ENCODE results near the gene TGFBRAP1.
A peak's percentile ranks its signal among the peaks of the same experiment; 100 is the strongest.

The TGFBRAP1 gene

DNA sequence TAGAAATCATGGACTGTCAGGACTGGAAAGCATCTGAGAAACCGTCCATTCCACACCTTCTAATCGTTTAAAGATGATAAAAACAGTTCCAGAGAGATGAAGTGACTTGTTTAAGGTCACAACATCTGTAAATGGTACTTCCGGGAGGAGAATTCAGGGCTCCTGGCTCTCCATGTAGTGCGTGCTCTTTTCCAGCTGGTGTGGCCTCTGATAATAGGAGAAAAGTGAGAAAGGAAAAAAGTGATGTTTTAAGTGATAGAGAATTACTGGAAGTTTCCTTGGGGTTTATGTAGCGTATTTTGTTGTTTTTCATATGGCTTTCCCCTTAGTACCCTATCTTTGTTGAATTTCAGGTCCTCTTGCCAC lies 8.5 kb upstream of the TGFBRAP1 start:
- H3K9me3 ChIP-seq (replicated peaks; ENCODE audit: insufficient read depth, low read length) = no peaks in the 10 kb centered on the region
- H3K36me3 ChIP-seq (replicated peaks; ENCODE audit: insufficient read depth, low read length) = 0 out of 2 replicates have a peak, but pooled peaks cover 8% of the 10 kb centered on the region
- peak overlapping the region; percentile 47; the same call in 1 of the 2 replicates for H3K27ac ChIP-seq (ENCODE audit: low read length)
- peak overlapping the region; percentile 73 for H2AFZ ChIP-seq (ENCODE audit: low read length)
- peaks cover 8% of the 10 kb centered on the region for H3K4me1 ChIP-seq (ENCODE audit: low read length)
- no peaks in the 10 kb centered on the region for H3K27me3 ChIP-seq (replicated peaks; ENCODE audit: insufficient read depth, low read length)
- TF ChIP-seq EZH2 (optimal IDR thresholded peaks at IDR 0.05; ENCODE audit: low read depth, low read length) = no peak
- TF ChIP-seq, protein P1, sequence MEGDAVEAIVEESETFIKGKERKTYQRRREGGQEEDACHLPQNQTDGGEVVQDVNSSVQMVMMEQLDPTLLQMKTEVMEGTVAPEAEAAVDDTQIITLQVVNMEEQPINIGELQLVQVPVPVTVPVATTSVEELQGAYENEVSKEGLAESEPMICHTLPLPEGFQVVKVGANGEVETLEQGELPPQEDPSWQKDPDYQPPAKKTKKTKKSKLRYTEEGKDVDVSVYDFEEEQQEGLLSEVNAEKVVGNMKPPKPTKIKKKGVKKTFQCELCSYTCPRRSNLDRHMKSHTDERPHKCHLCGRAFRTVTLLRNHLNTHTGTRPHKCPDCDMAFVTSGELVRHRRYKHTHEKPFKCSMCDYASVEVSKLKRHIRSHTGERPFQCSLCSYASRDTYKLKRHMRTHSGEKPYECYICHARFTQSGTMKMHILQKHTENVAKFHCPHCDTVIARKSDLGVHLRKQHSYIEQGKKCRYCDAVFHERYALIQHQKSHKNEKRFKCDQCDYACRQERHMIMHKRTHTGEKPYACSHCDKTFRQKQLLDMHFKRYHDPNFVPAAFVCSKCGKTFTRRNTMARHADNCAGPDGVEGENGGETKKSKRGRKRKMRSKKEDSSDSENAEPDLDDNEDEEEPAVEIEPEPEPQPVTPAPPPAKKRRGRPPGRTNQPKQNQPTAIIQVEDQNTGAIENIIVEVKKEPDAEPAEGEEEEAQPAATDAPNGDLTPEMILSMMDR (IDR thresholded peaks at IDR 0.05; ENCODE audit: low read length) = no peak
- TF ChIP-seq EZH2phosphoT487 (IDR thresholded peaks at IDR 0.05; ENCODE audit: low read length) = no peak
- no peak for DNase-seq
- H3K4me2 ChIP-seq (ENCODE audit: low read depth, low read length) = peak overlapping the region; percentile 73
- peaks cover 54% of the 10 kb centered on the region for H3K79me2 ChIP-seq (ENCODE audit: low read length)
- peak overlapping the region; percentile 98 for H3K9ac ChIP-seq (ENCODE audit: low read length)
- no peaks in the 10 kb centered on the region for H3F3A ChIP-seq (ENCODE audit: insufficient read depth, low read length)
- H4K20me1 ChIP-seq (ENCODE audit: insufficient read depth, low read length) = no peaks in the 10 kb centered on the region
- H3K4me3 ChIP-seq (ENCODE audit: low read length) = peak overlapping the region; percentile 99
- H3K9me2 ChIP-seq (replicated peaks; ENCODE audit: insufficient read depth, low read length) = no peaks in the 10 kb centered on the region

DNA sequence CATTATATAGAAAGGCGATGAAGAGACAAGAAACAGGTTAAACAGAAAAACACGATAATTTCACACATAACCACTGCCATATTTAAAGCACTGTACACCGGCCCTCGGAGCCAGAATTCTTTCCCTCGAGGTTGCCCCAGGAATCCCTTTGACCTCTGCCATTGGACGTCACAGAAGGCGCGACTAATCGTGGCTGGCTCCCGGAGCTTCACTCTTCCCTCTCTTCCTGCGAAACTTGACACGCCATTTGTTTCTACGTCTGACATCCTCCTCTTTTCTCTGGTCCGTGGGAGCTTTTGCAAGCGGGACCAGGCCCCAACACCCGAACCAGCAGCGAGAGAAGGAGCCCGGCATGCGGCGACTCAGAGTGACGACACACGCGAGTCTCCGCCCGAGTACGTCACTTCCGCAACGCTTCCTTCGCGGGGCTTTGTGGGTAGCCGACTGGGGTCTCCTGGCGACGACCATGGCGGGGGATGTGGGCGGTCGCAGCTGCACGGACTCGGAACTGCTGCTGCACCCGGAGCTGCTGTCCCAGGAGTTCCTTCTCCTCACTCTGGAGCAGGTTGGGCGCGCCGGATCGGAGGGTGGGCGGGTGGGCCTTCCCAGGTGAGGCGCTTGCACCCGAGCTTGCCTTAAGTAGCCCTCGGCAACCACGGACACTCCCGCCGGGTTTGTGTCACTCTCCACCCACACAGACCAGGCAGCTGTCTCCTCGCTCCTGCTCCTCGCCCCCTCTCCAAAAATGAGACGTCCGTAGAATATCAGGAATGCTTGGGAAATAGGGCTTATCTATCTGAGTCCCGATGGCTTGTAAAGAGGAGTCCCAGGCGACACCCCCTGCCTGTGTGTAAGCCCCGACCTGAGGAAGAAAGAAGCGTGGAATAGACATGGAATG lies 7.8 kb upstream of the TGFBRAP1 start, which contains the start of gene C2orf49:
Gene C2orf49 (plus strand): TSS at position 419 of the 898 bp plus-strand sequence. CDS start 48 bp downstream, at position 467.
- Histone ChIP-seq H3K36me3 (replicated peaks; ENCODE audit: insufficient read depth, low read length) (0 out of 2 replicates have a peak, but pooled peaks cover 5% of the 10 kb centered on the region), H3F3A (ENCODE audit: insufficient read depth, low read length) (no peaks in the 10 kb centered on the region), H3K9me2 (replicated peaks; ENCODE audit: insufficient read depth, low read length) (no peaks in the 10 kb centered on the region), H2AFZ (ENCODE audit: low read length) (peak within 1 kb of the TSS; percentile 97), H3K9ac (ENCODE audit: low read length) (peak within 1 kb of the TSS; percentile 98), H3K4me2 (ENCODE audit: low read depth, low read length) (peak within 1 kb of the TSS; percentile 88), H3K27me3 (replicated peaks; ENCODE audit: insufficient read depth, low read length) (no peaks in the 10 kb centered on the region), H3K79me2 (ENCODE audit: low read length) (peaks cover 54% of the 10 kb centered on the region), H3K4me1 (ENCODE audit: low read length) (peaks cover 8% of the 10 kb centered on the region), H4K20me1 (ENCODE audit: insufficient read depth, low read length) (no peaks in the 10 kb centered on the region), H3K4me3 (ENCODE audit: low read length) (peak within 1 kb of the TSS; percentile 99), H3K9me3 (replicated peaks; ENCODE audit: insufficient read depth, low read length) (no peaks in the 10 kb centered on the region), H3K27ac (ENCODE audit: low read length) (peak within 1 kb of the TSS; percentile 87)
- no peak for TF ChIP-seq EZH2phosphoT487 (IDR thresholded peaks at IDR 0.05; ENCODE audit: low read length)
- no peak for TF ChIP-seq EZH2 (optimal IDR thresholded peaks at IDR 0.05; ENCODE audit: low read depth, low read length)
- TF ChIP-seq, protein P1 (IDR thresholded peaks at IDR 0.05; ENCODE audit: low read length) = no peak
- peak; percentile 90 for DNase-seq

DNA sequence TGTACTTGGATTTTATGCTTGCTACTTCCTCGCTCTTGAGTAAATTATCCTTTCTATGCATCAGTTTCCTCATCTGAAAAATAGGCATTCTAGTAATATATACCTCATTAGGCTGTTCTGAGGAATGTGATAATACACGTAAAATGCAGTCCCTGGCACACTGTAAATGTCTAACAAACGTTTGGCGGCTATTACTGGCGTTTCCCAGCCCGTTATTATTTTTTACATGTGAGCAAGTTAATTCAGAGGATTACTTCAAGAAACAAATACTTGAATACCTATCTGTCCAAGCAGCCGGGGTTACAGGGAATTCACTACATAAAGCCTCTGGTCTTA lies 7.2 kb upstream of the TGFBRAP1 start:
- H3K79me2 ChIP-seq (ENCODE audit: low read length) = peaks cover 54% of the 10 kb centered on the region
- TF ChIP-seq EZH2 (optimal IDR thresholded peaks at IDR 0.05; ENCODE audit: low read depth, low read length) = no peak
- no peak for TF ChIP-seq EZH2phosphoT487 (IDR thresholded peaks at IDR 0.05; ENCODE audit: low read length)
- TF ChIP-seq, protein P1 (IDR thresholded peaks at IDR 0.05; ENCODE audit: low read length) = no peak
- H3K9me3 ChIP-seq (replicated peaks; ENCODE audit: insufficient read depth, low read length) = no peaks in the 10 kb centered on the region
- no peaks in the 10 kb centered on the region for H3F3A ChIP-seq (ENCODE audit: insufficient read depth, low read length)
- H3K27me3 ChIP-seq (replicated peaks; ENCODE audit: insufficient read depth, low read length) = no peaks in the 10 kb centered on the region
- H3K9ac ChIP-seq (ENCODE audit: low read length) = peak overlapping the region; percentile 98
- H2AFZ ChIP-seq (ENCODE audit: low read length) = peak overlapping the region; percentile 97
- H4K20me1 ChIP-seq (ENCODE audit: insufficient read depth, low read length) = no peaks in the 10 kb centered on the region
- H3K36me3 ChIP-seq (replicated peaks; ENCODE audit: insufficient read depth, low read length) = 0 out of 2 replicates have a peak, but pooled peaks cover 5% of the 10 kb centered on the region
- DNase-seq = no peak
- H3K4me1 ChIP-seq (ENCODE audit: low read length) = peaks cover 8% of the 10 kb centered on the region
- H3K27ac ChIP-seq (ENCODE audit: low read length) = peak overlapping the region; percentile 87; the same call in 1 of the 2 replicates
- peak overlapping the region; percentile 99 for H3K4me3 ChIP-seq (ENCODE audit: low read length)
- H3K9me2 ChIP-seq (replicated peaks; ENCODE audit: insufficient read depth, low read length) = no peaks in the 10 kb centered on the region
- peak overlapping the region; percentile 88 for H3K4me2 ChIP-seq (ENCODE audit: low read depth, low read length)
